ENCODE data around the gene CD58.

DNA sequence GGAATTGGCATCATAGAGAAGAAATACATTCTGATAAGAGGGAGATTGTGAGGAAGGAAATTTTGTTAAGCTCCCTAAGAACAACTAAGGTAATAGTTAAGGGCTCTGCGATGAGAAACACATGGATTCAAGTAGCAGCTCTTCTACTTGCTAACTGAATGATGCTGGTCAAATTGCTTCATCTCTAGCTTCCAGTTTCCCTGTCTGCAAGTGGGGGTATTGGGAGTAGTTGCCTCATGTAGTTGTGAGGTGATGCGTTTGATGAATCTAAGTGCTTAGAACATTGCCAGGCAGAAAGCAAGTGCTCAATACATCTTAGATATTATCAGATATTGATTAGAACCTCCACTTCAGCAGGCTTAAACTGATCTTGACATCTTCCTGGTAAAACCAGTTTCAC, 84.8 kb downstream of the CD58 start:
- no peak for TF ChIP-seq POLR2A (IDR thresholded peaks at IDR 0.05)
- no peak for TF ChIP-seq CTCF (IDR thresholded peaks at IDR 0.05)
